Measurements from ENCODE around the gene BIN1.

The BIN1 gene

DNA sequence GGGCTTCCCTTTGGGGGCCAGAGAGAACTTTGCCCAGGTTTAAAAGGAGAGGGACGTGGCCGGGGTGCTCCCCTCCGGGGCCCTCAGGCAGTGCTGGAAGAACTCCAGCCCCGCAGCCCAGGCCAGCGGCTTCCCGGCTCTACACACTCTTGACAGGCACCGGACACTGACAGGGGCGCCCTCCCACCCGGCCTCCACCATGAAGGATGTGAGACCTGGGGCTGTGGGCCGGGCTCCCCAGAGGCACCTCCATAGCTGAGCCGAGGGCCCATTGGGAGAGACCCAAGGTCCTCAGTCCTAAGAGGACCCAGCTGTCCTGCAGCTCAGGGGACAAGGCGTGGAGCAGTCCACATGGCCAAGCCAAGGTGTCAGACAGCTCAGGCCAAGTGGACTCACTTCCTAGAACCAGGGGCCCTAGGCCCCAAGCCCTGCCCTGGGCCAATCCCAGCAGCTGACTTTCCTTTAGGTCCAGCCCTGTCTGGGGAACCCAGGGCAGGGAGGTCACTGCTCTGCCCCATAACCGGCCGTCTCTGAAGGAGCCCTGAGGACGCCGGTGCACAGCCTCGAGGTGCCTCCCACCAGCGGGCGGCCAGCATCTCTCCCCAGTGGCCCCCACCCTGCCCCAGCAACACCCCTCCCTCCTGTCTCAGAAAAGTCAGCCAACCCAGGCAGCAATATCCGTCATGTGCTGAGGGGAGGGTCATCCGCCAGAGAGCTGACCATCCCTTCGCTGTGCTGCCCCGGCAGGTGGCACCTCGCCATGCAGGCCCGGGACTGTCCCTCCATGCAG, 51.8 kb downstream of the BIN1 start:
- no peak for DNase-seq

DNA sequence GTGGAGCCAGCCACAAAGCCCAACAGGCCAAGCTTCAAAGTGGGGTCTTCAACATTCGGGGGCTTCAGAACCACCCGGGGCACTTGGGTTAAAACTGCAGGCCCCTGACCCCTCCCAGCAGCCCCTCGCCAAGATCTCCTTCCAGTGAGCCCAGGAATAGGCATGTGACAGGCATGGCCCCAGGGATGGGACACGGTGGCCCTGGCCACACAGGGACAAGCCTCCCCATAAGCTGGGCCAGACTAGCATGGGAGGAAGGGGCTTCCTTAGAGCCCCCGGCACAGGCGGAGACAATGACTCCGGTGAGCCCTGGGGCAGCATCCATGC, 52.4 kb downstream of the BIN1 start:
- no peak for DNase-seq

DNA sequence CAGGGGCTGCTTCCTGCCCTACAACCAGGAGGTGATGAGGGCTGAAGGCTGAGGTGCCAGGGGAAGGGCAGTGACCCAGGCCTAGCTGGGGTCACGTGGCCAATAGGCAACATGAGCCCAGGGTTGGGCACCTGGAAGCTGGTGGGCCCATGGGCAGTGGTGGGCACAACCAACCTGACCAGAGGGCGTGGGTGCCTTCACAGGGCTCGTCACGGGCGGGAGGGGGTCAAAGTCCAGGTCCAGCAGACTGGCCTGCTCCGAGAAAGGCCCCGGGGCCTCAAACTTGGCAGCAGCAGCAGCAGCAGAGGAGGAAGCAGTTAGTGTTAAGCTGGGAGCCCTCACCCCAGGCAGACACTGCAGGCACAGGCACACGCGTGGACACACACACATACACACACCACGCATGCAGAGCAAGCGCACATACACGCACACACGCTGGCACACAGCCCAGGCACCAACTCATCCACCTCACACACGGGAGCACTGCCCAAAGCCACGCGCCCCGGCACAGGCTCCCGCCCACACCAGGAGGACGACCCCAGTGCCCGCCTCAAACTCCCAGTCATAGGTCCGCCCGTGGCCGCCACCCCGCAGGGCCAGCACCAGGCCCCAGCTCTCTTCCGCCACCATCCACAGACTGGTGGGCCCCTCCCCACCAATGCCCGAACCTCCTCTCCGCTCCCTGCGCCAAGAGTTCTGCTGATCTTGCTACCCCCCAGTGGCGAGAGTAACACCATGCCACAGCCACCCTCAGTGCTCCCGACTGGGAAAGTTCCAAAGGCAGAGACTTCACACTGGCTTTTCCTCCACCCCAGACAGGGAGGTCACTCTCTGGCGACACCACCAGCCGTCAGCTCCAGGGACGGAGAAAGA, 53.0 kb downstream of the BIN1 start:
- no peak for DNase-seq

DNA sequence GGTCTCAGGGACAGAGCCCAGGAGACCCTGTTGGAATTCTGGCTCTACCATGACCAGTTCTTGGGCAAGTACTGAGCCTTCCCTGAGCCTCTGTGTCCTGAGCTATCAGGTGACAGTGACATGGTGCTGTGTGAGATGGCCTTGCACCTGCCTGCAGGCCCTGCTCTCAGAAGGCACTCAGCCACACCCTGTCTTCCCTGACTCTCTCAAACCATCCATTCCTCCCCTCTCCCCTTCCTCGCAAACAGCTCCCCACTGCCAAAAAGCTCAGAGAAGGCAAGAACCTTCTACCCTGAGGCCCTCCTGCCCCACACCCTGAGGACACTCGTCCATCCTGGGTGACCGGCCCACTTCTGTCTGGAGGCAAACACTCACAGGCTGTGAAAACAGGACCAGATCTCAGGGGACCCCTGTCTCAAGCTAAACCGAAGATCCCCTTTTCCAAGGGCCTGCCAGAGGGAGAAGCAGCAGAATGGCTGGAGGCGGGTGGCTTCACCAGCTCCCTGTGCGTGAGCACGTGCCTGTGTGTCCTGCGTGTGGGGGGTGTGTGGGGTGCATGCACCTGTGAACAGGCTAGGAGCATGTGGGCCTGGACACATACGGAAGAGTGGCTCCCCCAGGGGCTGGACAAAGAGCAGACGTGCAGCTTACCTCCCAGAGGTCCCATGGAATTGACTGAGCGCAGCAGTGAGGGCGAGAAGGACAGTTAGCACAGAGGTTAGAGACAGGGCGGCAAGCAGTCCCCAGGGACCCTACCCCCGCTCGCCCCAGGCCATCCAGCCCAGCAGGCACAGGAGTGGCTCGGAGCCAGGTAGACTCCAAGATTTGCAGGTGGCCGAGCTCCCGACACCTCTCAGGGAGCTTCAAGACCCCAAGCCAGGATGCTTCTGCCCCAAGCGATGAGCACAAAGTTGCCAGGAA, 53.9 kb downstream of the BIN1 start:
- no peak for DNase-seq

DNA sequence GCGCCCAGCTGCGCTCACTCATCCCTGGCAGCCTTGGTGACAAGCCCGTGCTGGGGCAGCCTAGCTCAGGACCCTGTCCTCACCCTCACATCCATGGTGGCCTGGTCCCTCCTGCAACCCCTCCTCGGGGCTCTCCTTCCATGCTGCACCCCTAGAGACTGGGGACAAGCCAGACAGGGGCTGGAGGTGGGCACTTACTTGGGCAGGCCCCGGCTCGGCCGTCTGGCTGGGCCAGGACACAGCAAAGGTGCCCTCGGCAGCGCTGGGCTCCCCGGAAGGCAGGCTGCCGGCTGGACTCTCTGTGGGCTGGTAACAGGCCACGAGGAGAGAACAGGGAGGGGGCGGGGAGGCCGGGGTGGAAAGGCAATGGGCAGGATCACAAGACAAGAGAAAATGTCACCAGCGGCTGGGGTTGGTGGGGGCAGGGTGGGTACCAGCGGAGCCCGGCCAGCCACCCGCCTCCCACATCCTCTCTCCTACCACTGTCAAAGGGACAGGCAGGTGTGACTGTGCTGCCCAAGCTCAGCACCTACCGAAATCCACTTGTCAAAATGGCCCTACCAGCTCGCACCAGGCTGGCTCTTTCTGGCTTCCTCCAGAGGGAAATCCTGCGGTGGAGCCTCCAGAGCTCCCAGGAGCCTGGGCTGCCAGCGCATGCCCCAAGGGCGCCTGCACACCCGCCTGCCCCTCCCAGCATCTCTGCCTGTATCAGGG, 54.7 kb downstream of the BIN1 start:
- DNase-seq, result no peak

DNA sequence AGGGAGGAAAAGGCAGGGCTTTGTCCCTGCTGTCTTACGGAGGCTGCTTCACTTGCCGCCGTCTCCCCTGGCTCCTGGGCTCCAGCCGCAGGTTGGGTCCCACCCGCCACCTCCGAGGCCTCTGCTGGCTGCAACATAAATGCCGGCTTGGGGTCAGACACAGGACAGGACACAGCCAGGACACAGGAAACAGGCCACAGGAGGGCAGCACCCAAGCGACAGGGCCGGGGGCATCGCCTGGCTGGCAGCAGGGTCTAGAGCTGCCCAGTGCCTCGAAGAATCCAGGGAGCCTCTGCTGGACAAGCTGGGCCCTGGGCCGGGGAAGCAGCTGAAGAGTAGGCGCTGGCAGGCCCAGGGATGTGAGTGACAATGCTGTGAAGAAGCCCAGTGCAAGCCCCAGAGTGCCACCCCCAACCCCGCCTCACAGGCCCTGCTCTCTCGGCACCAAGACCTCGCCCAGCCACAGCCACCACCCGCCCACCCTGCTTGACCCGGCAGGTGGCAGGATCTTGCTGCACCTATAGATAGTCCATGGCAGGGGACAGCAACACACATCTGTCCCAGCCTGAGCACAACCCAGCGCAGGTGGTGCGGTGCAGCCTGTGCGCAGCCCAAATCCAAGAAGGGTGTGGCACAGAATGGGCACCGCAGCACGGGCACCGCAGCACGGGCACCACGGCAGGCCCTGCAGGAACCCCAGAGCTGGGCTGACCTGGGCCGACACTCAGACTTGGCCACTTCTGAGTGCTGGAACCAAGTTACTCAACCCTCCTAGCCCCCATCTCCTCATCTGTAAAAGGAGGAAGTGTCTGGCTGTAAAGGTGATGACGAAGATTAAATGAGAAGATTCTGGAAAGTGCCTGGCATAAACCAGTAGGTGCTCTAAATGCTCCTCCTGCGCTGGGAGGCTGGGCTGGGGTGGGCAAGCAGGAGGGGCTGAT, 55.6 kb downstream of the BIN1 start:
- no peak for DNase-seq

DNA sequence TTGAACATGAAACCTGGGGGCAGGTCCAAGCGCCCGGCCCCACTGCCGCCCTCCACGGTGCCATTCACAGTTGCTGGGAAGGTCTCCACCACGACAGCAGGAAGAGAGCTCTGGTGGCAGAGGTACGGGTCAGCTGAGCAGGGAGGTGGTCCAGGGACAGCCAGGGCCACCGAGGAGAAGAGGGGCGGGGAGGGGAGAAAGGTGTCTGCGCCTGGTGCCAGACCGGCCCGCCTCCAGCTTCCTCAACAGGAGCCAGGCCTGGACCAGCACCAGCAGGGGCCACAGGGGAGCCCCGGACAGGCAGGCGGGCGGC, 56.2 kb downstream of the BIN1 start:
- DNase-seq, result no peak

DNA sequence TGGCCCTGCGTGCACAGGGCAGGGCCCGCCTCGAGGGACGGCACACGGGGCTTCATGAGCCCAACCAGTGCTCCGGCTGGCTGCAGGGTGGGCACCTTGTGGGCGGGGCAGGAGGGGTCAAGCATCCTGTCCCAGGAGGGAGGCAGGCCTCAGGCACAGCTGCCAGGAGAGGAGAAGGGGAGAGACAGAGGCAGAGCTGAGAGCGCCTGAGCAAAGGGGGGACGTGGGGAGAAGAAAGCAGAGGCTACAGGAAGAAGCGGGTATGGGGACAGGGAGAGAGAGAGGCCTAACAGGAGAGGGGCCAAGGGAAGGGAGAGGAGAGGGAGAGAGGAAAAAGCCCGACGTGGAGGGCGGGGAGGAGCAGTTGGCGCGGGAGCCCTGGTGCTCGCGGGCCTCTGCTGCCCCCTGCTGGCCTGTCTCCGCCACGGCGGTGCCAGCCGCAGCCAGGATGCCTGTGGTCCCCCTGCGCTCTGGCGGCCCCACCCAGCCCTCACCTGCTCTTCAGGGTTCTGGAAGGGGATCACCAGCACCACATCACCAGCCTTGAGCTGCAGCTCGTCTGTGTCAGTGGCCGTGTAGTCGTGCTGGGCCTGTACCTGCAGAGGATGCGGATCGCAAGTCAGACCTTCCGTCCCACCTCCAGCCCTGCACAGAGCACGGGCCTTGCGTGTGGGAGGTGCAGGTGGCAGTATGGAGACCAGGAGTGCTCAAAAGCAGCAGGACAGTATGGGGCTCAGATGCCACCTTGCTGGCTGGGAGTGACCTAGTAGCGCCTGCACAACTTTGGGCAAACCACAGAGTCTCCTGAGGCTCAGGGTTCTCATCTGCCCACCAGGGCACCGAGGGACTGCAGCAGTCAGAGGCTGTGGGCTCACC, 56.8 kb downstream of the BIN1 start:
- peak; percentile 69 for DNase-seq

DNA sequence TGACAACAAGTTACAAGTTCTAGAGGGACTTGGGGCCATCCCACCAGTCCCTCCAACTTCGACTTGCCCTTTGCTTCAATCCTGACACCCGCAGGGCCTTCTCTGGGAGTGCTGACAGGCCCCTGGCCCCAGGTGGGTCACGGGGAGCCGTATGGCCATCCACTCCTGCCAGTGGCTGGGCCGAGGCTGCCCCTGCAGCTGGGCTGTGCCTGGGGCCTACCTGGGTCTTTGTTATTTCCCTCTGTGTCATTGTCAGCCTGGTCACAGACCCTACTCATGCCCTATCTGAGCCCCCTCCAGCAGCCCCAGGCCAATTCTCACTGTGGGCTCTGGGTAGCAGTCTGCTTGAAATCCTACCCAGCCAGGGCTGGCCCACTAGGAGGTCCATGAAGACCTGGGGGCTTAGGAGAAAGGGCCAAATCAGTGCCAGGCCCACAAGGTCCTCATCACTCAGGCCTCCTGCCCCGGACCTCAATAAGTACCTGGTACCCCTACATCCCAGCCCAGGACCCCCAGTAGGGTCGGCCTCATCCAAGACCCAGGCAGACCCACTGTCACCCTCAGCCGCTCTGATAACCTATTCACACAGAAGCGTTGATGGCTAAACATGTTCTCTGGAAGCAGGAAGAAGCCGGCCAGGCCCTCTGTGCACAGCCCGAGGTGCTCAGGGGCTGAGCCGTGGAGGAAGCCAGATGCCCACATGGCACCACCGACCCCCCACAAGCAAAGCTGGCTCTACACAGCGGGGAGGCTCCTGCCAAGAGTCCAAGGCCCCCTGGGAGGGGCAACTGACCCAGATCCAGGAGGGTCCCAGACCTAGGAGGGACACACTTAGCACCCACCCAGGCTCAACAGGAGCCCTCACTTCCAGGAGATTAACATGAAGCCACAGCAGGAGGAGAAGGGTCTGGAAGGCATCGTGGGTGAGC, 57.7 kb downstream of the BIN1 start:
- DNase-seq, result no peak

DNA sequence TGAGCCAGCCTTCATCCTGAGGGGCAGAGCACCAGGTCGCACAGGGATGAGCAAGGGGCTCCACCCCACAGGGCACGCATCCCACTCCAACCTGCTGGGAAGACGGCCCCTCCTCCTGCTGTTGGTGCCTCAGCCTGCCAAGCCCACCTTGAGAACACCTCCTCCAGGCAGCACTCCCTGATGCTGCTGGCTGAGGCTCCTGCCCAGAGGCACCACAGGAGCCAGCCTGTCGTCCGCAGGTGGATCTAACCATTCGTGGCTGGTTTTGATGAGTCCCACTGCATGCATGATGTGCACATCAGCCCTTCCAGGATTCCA, 58.4 kb downstream of the BIN1 start:
- no peak for DNase-seq

DNA sequence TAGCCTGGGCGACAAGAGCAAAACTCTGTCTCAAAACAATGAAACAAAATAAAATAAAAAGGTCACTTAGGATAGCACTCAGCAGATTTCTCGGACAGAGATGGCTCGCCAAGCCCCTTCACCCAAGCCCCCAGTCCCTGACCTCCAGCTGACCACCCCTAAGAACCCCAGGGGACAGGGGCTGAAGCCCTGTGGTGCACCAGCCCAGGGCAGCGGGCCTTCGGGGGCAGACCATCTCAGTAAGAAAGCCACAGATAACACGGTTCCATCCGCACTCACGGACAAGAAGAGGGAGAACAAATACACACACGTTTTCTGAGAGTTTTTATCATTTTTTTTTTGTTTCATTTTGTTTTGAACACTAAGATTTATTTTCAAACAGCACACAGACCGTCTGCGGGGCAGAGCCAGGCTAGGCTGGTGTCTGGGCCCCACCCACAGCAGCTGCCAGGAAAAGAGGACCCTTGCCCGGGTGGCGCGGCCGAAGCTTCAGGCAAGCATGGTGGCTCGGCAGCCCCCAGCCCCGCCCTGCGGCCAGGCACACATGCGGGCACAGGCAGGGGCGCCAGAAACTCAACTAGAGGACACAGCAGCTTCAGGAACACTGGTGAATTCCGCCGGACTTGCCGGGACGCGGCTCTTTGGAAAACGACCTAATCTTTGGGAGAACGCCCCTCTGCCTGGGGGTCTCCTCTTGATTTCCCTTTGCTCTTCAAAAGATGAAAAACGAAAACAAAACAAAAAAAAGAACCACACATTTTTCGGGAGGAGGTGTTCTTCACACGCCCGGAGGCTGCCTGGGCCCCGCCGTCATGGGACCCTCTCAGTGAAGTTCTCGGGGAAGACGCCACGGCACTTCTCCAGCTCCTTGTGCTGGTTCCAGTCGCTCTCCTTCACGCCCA, 59.0 kb downstream of the BIN1 start:
- DNase-seq, result no peak

DNA sequence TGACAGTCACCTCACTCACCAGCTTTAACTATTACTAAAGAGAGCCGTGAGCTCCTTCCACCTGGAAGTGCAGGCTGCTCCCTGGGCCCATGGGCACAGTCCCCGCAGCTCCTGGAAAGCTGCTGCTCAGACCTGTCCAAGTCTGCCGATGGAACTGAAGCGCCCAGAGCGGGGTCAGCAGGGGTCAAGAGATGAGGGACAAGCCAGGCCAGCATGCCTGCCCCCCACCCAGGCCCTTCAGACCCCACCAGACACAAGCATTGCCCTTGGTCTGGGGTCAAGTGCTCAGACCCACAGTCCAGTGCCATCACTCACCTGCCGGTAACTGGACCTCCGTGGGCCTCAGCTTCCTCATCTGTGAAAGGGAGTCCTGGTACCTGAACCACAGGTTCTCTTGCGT, 59.9 kb downstream of the BIN1 start:
- DNase-seq, result no peak

DNA sequence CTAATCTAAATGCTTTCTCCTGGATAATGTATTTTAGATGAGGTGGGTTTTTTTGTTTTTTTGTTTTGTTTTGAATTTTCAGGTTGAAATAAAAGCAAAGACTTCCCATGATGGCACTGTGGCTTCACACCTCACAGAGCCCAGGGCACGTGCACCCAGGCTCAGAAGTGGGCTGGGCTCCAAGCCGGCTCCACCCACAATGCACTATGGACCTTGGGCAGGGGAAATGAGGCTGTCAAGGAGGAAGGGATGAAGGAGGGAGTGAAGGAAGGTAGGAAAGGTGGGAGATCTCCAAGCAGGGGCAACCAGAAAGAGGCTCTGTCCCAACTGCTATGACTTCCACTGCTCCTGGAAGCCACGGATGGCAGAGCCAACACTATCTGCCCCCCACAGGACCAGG, 60.4 kb downstream of the BIN1 start:
- no peak for DNase-seq

DNA sequence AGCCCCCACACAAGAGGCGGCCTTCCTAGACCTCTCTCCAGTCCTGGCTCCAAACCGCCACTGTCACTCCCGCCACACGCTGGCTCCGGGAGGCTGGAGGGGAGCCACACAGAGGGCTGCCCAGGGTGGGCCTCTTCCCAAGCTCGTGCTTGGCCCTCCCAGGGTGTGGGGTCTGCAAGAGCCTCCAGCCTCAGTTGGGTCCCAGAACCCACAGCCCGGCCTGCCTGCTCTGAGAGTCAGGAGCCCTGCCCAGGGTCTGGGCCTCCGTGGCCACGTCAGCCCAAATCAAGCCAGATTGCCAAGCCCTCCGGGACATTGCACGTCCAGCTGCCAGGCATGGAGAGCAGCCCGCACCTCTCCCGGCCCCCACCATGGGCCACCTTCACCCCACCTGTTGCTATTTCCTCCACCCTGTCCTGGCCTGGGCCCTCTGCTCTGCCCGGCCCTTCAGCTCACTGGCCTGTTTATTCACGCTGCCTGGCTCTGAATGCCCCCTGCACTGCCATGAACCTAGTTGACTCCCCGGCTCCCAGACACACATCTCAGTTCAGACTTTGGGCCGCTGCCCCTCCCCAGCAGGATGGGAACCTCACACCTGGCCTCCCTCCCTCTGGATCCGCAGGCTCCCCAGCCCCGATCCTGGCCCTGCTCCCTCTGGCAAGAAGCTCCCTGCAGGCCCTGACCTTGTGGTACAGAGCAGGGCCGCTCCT, 61.0 kb downstream of the BIN1 start:
- DNase-seq, result no peak

DNA sequence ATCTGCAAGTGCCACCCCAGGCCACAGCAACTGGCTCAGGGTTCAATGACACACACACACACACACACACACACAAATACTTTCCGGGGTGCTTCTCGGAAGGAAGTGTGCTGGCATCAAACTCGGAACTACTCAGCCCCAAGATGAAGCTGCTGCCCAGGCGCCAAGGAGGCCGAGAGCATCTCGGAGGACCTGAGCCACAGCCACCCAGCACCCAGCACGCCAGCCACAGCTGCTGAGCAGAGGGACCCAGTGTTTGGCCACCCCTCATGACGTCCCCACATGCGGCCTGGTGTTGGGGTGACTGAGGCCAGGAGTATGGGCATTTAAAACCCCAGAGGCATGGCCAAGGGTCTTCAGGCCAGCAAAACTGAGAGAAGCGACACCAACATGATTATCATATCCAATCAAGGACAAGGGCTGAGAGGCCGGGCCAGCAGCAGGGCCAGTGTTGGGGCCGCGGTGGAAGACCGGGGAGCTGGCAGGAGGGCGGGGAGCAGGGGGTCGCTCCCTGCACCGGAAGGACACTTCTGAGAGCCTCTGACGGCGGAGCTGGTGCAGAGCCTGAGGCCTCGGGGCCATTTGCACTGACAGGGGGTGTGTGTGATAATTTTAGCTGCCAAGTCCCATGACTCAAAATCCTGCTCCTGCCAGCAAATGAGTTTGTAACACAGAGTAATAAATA, 61.8 kb downstream of the BIN1 start:
- DNase-seq, result no peak

DNA sequence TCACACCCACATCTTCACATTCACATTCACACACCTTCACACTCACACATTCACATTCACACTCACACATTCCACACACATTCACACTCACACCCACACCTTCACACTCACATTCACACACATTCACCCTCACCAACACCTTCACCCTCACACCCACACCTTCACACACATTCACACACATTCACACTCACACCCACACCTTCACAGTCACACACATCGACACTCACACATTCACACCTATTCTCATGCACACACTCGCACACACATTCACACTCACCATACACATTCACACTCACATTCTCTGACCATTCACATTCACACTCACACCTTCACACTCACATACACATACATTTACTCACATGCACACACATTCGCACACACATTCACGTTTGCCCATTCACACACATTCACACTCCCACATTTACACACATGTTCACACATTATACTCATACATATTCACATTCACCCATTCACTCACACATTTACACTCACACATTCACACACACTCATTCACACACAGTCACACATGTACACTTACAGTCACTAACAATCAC, 62.7 kb downstream of the BIN1 start:
- DNase-seq, result no peak

All from CD4-positive, alpha-beta T cell treated with Interleukin-6 for 4 hours (primary cell).